Ascending aorta (tissue), 2 donors: ENCODE results near the gene CFAP298. TPM values are rescaled to one million over a fixed set of nuclear protein-coding genes. Genes with fewer than 3 reads are reported as not detected.
"Not testable (repeated sequence)": the region's sequence is repeated elsewhere in the genome, so short reads cannot be mapped to it uniquely, and the experiment has no call there.

Source experiments
- DNase-seq, 2 donors: peaks; one replicate each; pipeline ENCODE4 v3.0.0-alpha.2; 2019; ENCODE audit warnings: low spot score in 2 of 2
- H3K27ac ChIP-seq, 2 donors: fragments of 200-600 bp; sonication (generic); one replicate each; pipeline ENCODE4 v1.5.1; 2016 to 2017; ENCODE audit warnings: mild to moderate bottlenecking in 1 of 2
- H3K27me3 ChIP-seq: fragments of 200-600 bp; sonication (generic); one replicate; pipeline ENCODE4 v1.5.1; 2017
- H3K36me3 ChIP-seq, 2 donors: fragments of 200-600 bp; sonication (generic); one replicate each; pipeline ENCODE4 v1.5.1; 2016
- H3K4me1 ChIP-seq, 2 donors: fragments of 200-600 bp; sonication (generic); one replicate each; pipeline ENCODE4 v1.5.1; 2016 to 2017; ENCODE audit warnings: mild to moderate bottlenecking in 1 of 2
- H3K4me3 ChIP-seq, 2 donors: fragments of 200-600 bp; sonication (generic); one replicate each; pipeline ENCODE4 v1.5.1; 2016 to 2017; ENCODE audit warnings: mild to moderate bottlenecking in 1 of 2
- H3K9me3 ChIP-seq, 2 donors: fragments of 200-600 bp; sonication (generic); one replicate each; pipeline ENCODE4 v1.5.1; 2016
- intact Hi-C: fragments of 100-400 bp; cut with DNase I; formaldehyde crosslinking; loops from one replicate; pipeline ENCODE4 v1.15.1; 2023
- total RNA-seq: library from RNA; depleted of rRNA; stranded (reverse); fragments of >200 nt; gene quantifications from one replicate; pipeline ENCODE4 v1.1.0, GENCODE V29; 2016
- TF ChIP-seq, protein P1 (sequence below), 3 experiments: fragments of 200-600 bp in 2 of 3; fragments of 450-650 bp in 1 of 3; sonication (generic) in 2 of 3; IDR thresholded peaks; one replicate each; pipeline ENCODE4 v1.5.1; 2016 to 2019; ENCODE audit warnings: antibody characterized with exemption in 3 of 3, mild to moderate bottlenecking in 1 of 3, moderate library complexity in 1 of 3

The CFAP298 gene
- total RNA-seq, 1 donor from 2014 or later: 18.3 TPM

DNA sequence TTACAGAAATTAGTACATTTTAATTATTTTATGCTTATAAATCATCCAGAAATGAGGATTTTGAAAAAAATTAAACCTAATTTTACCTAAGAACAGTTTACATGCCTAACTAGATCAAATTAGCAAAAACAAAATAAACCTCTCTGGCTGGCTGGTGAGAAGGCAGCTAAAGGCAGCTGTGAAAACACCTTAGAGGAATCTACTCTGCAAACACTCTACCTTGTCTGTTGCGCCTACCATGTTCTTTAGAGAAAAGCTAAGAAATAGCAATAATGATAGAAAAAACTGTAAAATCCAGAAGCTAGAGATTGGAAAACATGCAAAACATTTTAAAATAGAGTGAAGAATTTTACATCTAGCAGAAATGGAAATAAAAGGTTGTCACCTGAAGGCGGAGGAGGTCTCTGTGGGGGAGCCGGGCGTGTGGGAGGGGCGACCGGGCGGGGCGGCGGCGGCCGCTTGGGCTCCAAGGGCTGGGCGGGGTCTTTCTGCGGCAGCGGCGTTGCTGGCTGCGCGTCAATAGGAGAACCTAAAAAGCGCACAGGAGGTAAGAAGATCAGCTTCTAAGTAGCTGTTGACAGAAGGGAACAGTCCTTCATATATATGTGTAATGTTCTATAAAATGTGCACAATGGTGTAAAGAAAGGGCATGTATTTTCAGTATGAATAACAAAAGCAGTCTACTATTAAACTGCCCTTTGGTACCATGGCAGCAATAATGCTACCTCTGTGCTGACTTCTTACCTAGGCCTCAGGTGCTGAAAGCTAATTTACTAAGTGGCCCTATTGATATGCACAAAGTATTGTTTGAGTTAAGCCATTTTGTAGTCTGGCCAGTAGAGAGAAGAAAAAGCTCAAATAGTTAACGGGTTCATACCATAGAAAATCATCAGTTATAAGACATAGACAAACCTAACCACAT, 33.3 kb upstream of the CFAP298 start:
- H3K36me3 ChIP-seq: peaks cover 39 to 62% of the 10 kb centered on the region in 2 donors
- intact Hi-C loops: no loop called here
- H3K27me3 ChIP-seq: no peaks in the 10 kb centered on the region
- TF ChIP-seq, protein P1, sequence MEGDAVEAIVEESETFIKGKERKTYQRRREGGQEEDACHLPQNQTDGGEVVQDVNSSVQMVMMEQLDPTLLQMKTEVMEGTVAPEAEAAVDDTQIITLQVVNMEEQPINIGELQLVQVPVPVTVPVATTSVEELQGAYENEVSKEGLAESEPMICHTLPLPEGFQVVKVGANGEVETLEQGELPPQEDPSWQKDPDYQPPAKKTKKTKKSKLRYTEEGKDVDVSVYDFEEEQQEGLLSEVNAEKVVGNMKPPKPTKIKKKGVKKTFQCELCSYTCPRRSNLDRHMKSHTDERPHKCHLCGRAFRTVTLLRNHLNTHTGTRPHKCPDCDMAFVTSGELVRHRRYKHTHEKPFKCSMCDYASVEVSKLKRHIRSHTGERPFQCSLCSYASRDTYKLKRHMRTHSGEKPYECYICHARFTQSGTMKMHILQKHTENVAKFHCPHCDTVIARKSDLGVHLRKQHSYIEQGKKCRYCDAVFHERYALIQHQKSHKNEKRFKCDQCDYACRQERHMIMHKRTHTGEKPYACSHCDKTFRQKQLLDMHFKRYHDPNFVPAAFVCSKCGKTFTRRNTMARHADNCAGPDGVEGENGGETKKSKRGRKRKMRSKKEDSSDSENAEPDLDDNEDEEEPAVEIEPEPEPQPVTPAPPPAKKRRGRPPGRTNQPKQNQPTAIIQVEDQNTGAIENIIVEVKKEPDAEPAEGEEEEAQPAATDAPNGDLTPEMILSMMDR (IDR thresholded peaks at IDR 0.05): no peak
- H3K9me3 ChIP-seq: no peaks in the 10 kb centered on the region
- H3K4me1 ChIP-seq: no peaks in the 10 kb centered on the region
- H3K27ac ChIP-seq: no peak overlapping the region
- no peak overlapping the region for H3K4me3 ChIP-seq
- DNase-seq: no peak

DNA sequence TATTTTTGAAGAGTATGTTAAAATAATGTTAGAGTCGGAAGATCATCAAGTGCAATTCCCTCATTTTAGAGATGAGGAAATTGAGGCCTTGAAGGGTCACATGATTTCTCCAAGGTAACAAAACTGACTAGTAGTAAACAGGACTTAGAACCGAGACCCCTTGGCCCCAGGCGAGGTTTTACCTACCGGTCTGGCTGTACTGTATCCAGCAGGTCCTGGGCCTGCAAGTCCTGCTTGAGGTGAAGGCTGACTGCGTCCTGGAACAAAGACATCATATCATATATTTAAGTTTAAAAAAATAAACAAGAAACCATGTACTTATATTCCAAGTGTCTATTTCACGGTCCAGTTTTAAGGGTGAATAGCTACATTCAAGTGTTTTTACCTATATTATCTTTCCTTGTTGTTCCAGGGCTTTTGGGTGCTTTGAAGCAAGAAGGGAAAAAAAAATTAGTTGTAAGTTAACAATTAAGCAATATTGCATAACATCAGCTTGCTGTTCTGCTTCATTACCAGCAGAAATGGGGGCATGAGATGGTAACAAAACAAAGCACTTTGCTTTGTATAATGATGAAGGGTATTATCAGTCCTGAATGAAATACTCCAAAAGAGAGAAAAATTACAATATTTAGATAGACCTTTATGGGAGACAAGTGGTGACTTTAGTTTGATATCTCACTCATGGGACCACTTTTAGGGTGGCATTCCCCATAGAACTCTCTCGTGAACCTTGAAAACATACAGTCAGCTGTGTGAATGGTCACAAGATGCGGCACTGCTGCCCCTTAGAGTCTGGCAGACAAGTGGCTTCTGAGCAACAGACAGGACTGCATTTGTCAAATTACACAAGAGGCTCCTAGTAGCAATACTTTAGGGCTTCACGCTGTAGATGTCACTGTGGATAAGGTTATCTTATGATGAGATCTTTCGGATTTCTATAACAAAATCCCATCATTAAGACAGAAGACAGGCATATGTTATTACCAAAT, 29.8 kb upstream of the CFAP298 start:
- intact Hi-C loops: no loop called here
- TF ChIP-seq, protein P1 (IDR thresholded peaks at IDR 0.05): no peak
- H3K36me3 ChIP-seq: peaks cover 60 to 65% of the 10 kb centered on the region in 2 donors

DNA sequence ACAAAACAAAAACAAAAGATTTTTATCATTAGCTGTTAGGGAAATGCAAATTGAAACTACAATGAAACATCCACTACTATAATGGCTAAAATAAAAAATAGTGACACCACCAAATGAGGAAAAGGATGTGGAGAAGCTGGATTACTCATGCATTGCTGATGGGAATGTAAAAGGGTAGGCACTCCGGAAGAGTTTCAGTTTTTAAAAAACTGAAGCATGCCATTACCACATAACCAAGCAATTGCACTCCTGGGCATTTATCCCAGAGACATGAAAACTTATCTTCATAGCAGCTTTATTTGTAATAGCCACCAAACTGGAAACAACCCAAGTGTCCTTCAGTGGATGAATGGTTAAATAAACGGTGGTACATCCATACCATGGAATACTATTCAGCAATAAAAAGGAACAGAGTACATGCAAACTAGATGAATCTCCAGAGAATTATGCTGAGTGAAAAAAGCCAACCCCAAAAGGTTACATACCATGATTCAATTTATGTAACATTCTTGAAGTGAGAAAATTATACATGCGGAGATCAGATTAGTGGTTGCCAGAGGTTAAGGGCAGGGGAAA, 14.5 kb upstream of the CFAP298 start:
- Histone ChIP-seq H3K4me1 (no peaks in the 10 kb centered on the region), H3K27ac (no peak overlapping the region), H3K9me3 (no peaks in the 10 kb centered on the region), H3K27me3 (no peaks in the 10 kb centered on the region), H3K4me3 (no peak overlapping the region), H3K36me3 (peaks cover 12 to 15% of the 10 kb centered on the region in 2 donors)
- intact Hi-C loops: no loop called here
- no peak for DNase-seq
- TF ChIP-seq, protein P1 (IDR thresholded peaks at IDR 0.05): no peak

More for the DNA sequence above, 29.8 kb upstream of the CFAP298 start:
- Histone ChIP-seq H3K4me1 (no peaks in the 10 kb centered on the region), H3K4me3 (no peak overlapping the region), H3K27ac (no peak overlapping the region), H3K9me3 (no peaks in the 10 kb centered on the region), H3K27me3 (no peaks in the 10 kb centered on the region)
- no peak for DNase-seq

DNA sequence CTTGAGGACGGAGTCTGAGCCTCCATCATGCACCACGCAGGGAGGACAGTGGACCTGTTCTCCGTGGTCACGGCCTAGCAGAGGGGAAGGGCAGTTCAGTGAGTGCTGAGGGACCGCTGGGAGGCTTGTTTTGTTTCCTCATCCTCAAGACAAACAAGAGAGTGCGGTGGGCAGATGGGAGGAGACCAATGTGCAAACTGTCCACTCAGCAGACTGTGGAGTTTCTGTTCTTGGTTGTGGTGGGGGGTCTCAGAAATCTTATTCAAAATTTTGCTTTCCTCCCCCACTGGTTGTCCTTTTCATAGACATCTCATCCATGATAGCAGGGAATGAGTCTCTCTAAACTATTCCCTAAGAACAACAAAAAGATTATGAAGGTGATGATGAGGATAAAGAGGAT, 6.0 kb upstream of the CFAP298 start:
- H3K9me3 ChIP-seq, intact Hi-C loops, H3K27me3 ChIP-seq, H3K36me3 ChIP-seq, H3K4me1 ChIP-seq, H3K27ac ChIP-seq, H3K4me3 ChIP-seq, DNase-seq: not testable (repeated sequence)

DNA sequence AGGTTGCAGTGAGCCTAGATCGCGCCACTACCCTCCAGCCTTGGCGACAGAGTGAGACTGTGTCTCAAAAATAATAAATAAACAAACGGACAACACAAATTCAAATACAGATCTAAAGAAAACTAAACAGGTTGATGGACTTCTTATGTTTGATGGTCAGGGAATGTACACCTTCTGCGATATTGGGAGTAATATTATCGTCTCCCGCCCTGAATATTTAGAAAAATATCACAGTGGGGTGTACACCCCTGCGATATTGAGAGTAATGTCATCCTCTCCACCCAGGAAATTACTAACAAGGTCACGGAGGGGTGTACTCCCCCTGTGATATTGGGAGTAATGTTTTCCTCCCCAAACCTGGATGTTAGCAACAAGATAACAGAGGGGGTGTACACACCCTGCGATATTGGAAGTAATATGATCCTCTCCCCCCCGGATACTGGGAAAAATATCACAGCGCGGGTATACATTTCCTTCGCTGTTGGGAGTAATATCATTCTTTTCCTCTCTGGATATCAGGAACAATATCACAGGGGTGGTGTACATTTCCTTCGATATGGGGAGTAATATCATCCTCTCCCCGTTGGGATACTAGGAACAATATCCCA, 1.4 kb upstream of the CFAP298 start:
- peak overlapping the region; percentile 83 to 86 for H3K27ac ChIP-seq
- peaks cover 0 to 11% of the 10 kb centered on the region in 2 donors for H3K4me1 ChIP-seq
- DNase-seq: no peak
- intact Hi-C loops: loop anchor here (2.0 to 5.0 kb wide), 6 partner anchors 114 to 951 kb away; partner anchors contain the start of genes IFNAR1, MIS18A, SCAF4 and SYNJ1
- no peaks in the 10 kb centered on the region for H3K27me3 ChIP-seq
- TF ChIP-seq, protein P1 (IDR thresholded peaks at IDR 0.05): no peak
- peaks cover 5 to 9% of the 10 kb centered on the region in 2 donors for H3K36me3 ChIP-seq
- H3K9me3 ChIP-seq: no peaks in the 10 kb centered on the region
- peak overlapping the region; percentile 73 to 83 for H3K4me3 ChIP-seq
